ENCODE measurements around the gene OR6K3.

Gene OR6K3

DNA sequence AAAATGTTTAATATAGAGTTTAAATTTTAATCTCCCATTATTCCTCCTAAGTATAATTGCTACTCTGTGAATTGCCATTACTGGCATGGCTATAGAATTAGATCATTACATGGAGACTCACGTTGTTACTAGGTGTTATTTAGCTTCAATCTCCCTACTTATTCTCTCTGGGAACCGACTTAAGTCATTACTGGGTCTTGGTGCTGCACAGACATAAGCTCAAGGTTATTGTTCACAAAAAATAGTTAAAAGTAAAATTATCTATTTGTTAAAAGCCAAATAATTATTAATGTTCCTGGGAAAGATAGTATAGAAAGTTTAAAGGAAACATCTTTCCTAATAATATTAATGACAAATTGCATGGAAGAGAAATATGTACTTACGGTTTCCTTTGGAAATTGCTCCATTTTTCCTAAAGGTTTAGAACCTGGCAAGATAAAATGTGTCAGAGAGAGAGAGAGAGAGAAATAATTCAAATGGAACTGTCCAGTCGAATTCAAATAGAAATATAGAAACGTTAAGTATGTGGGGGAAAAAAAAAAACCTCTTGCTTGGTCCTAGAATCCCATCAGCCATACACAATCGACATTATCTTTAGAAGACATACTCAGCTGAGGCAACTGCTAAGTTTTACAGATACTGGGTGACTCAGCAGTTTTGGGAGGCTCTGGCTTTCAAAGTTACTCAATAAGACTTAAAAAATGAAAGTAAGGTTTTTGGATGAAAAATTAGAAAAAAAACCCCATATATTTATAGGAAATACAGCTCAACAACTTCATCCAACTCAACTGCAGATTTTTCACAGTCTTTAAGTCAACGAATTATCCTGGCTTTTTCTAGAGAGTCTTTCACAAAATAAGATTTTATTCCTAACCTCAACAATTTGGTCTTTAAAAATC, 34.2 kb downstream of the OR6K3 start, which contains the start of gene SPTA1:
Gene SPTA1 (minus strand): TSS at position 605 of the 899 bp plus-strand sequence. CDS start 198 bp downstream, at position 407.
- DNase-seq: no peak

DNA sequence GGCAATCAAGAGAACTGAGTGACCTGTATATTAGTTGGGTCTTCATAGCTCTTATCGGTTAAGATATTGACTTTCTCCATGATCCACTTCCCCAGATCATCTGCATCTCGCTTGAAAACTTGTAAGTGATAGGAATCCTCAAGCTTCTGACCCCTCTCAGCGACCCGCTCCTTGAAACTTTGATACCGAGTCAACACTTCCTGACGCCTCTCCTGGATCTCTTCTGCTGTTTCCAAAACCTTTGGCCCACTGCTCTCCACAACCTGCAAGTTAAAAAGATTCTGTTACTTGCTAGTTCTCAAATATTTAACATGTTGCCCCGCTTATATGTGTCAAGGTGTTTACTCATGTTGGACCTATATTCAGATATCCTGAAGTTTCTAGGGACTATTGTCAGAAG, 35.4 kb downstream of the OR6K3 start:
- no peak for DNase-seq

DNA sequence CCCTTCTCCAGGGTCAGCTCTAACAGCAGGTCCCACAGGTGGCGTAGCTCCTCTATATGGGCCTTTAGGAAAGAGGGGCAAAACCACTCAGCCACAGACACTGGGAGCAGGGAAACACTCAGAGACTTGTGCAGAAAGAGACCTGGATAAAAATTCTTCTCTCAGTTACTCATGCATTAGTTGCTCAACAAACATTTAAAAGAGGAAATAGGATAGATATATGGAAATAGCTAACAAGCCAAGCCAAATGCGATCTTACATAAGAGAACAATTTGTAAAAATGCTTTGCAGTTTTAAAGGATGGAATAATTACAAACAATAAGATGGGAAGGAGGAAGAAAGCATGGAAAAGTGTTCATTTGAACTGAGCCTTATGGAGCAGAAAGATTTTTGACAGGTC, 38.9 kb downstream of the OR6K3 start:
- no peak for DNase-seq

DNA sequence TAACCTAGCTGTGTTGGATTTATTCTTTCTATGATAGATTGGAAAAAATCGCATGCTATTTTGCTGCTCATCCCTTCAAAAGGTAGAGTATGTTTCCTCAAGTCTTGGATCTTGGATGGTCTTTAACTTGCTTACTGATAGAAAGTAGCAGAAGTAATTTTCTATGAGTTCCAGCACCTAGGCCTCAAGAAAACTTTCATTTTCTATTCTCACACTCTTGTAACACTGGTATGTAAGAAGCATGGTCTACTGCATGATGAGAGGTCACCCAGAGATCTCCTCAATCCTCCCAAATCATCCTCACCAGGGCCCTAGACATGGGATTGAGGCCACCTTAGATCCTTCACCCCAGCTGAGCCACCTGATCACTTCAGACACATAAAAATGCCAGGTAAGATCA, 41.2 kb downstream of the OR6K3 start:
- DNase-seq: no peak

DNA sequence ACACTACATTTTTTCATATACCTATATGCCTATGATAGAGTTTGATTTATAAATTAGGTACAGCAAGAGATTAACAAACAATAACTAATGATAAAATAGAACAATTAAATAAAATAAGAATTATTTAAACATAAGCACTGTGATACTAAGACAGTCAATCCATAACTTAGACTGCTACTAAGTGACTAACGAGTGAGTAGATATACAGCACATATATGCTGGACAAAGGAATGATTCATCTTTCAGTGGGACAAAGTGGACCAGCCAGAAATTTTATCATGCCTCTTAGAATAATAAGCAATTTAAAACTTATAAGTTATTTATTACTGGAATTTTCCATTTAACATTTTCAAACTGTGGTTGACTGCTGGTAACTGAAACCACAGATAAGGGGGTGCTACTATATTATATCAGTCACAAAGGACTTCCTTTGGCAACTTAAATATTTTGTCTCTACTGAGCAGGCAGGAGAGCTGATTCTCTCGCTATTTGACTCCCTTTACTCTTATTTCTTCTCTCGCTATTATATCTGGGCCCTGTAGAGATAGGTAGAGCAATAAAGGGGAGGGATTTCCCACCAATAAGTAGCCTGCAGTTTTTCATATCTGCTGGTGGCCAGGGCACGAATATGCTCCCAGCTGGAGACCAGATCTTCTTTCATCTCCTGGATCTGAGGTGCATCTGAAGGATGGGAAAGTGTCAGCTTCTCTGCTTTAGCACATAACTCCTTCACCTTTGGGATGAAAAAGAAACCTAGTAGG, 44.8 kb downstream of the OR6K3 start:
- no peak for DNase-seq

DNA sequence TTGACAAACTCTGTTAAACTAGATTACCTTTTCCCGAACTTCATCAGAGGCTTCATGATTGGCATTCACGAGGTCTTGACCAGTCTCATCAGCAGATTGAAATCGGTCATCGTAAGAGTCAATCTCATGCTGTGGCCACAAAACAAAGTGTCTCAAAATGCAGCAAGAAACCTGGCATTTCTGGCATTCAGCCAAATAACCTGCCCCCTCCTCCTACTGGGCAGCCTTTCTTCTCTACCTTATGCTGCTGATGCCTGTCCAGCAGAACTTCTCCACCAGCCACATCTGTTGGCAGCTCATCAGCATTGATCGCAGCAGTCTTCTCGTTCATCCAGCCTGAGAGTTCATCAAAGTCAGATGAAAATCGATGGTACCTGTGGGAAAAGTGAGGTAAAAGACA, 46.2 kb downstream of the OR6K3 start:
- no peak for DNase-seq
